ENCODE data around the gene SEPTIN12. TPM values are rescaled to one million over a fixed set of nuclear protein-coding genes. Genes with fewer than 3 reads are reported as not detected.
"Not testable (repeated sequence)": the region's sequence is repeated elsewhere in the genome, so short reads cannot be mapped to it uniquely, and the experiment has no call there.

SEPTIN12 gene
- total and polyA plus RNA-seq, 4 experiments from 2014 or later = not detected

DNA sequence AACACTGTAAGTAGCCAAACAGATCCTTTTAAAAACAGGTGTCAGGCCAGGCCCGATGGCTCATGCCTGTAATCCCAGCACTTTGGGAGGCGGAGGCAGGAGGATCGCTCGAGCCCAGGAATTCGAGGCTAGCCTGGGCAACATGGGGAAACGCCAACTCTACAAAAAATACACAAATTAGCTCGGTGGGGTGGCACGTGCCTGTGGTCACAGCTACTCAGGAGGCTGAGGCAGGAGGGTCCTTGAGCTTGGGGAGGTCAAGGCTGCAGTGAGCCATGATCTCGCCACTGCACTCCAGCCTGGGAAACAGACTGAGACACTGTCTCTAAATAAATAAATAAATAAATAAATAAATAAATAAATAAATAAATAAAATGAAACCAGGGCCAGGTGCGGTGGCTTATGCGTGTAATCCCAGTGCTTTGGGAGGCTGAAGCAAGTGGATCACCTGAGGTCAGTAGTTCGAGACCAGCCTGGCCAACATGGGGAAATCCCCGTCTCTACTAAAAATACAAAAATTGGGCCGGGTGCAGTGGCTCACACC is 3.6 kb downstream of the SEPTIN12 start:
- H3K27ac Mint-ChIP-seq; H3K4me1 ChIP-seq (ENCODE audit: insufficient read depth, low read length); H3K27me3 Mint-ChIP-seq; POLR2A ChIA-PET (ENCODE audit: partially characterized antibody); DNase-seq; H3K9me3 Mint-ChIP-seq; H3K36me3 ChIP-seq (ENCODE audit: insufficient read depth, low read length); H3K4me1 Mint-ChIP-seq; intact Hi-C loops (cut with micrococcal nuclease); H3K27ac ChIP-seq (ENCODE audit: low read depth, low read length); H3K36me3 Mint-ChIP-seq; CTCF ChIA-PET (ENCODE audit: partially characterized antibody); H3K4me3 ChIP-seq (ENCODE audit: low read length in 2 of 2); H3K4me3 Mint-ChIP-seq; H3K27me3 ChIP-seq (ENCODE audit: insufficient read depth, low read length); H3K9me3 ChIP-seq (ENCODE audit: control insufficient read depth in 1 of 2, low read length in 2 of 2): not testable (repeated sequence)

DNA sequence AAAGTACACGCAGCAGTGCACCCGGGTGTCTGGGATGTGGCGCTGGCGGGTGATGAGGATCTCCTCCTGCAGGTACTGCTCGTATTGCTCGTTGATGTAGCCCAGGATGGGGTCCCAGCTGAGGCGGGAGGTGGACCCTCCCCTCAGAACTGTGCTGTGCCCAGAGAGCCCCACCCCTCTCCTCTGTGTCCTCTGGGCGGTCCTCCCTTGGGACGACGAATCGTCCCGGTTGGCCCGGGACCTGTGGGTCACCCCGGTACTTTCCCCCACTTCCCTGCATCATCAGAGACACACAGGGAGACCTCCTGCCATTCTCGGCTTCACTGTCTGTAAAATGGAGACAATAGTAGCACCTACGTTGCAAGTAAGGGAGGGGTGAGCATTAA is 4.2 kb downstream of the SEPTIN12 start:
- Histone ChIP-seq H3K4me3 (ENCODE audit: low read length in 2 of 2) (no peak overlapping the region), H3K36me3 (ENCODE audit: insufficient read depth, low read length) (no peaks in the 10 kb centered on the region), H3K9me3 (ENCODE audit: control insufficient read depth in 1 of 2, low read length in 2 of 2) (no peaks in the 10 kb centered on the region), H3K27me3 (ENCODE audit: insufficient read depth, low read length) (no peaks in the 10 kb centered on the region), H3K27ac (ENCODE audit: low read depth, low read length) (no peak overlapping the region), H3K4me1 (ENCODE audit: insufficient read depth, low read length) (no peaks in the 10 kb centered on the region)
- no peak for DNase-seq
- Mint-ChIP-seq H3K36me3 (no peaks in the 10 kb centered on the region), H3K4me3 (no peak overlapping the region), H3K4me1 (no peaks in the 10 kb centered on the region), H3K27me3 (no peaks in the 10 kb centered on the region), H3K9me3 (no peaks in the 10 kb centered on the region), H3K27ac (no peak overlapping the region)
- CTCF ChIA-PET (ENCODE audit: partially characterized antibody) = no interaction called here
- POLR2A ChIA-PET (ENCODE audit: partially characterized antibody) = no interaction called here
- intact Hi-C loops (cut with micrococcal nuclease) = no loop called here

DNA sequence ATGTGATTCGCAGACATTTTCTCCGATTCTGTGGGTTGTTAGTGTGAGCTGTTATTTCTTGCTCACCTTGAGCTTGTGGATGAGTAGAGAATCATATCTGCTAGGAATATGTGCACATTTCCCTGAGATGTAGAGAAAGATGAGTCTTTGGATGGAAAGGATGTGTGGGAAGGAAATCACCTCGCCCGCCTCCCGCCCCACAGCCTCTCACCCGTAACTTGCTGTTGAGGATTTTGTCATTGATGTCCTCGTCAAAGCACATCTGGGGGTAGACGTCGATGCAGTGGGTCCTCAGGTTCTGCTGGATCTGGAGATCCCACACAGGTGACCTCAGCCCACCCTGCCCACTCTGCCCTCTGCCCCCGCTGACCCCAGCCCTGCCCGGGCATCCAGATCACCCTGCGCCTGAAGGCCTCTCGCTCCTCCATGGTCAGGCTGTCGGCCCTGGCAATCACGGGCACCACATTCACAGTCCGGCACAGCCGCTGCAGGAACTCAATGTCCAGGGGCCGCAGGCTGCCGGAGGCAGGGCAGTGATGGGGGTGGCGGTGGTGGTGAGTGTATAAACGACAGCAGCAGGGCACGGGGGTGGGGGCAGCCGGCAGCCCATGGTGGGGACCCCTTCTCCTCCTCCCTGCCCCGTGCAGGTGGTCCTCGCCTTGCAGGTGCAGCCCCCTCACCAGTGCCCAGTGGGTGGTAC is 4.7 kb downstream of the SEPTIN12 start:
- H3K4me1 Mint-ChIP-seq = no peaks in the 10 kb centered on the region
- H3K27ac Mint-ChIP-seq = no peak overlapping the region

DNA sequence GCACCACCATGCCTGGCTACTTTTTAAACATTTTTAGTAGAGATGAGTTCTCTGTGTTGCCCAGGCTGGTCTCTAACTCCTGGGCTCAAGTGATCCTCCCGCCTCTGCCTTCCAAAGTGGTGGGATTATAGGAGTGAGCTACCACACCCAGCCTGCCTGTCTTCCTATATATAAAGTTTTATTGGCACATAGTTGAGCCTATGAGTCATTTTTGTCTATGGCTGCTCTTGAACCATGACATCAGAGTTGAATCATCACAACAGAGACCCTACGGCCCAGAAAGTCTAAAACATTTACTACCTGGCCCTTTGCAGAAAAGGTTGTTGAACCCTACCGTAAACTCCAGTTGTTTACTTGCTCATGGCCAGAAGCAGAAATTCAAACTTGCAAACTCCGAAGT is 7.9 kb downstream of the SEPTIN12 start:
- POLR2A ChIA-PET (ENCODE audit: partially characterized antibody) = no interaction called here
- Mint-ChIP-seq H3K4me1 (no peaks in the 10 kb centered on the region), H3K4me3 (no peak overlapping the region), H3K9me3 (no peaks in the 10 kb centered on the region), H3K36me3 (no peaks in the 10 kb centered on the region), H3K27ac (no peak overlapping the region), H3K27me3 (no peaks in the 10 kb centered on the region)
- Histone ChIP-seq H3K36me3 (ENCODE audit: insufficient read depth, low read length) (no peaks in the 10 kb centered on the region), H3K4me3 (ENCODE audit: low read length in 2 of 2) (no peak overlapping the region), H3K27me3 (ENCODE audit: insufficient read depth, low read length) (no peaks in the 10 kb centered on the region), H3K4me1 (ENCODE audit: insufficient read depth, low read length) (no peaks in the 10 kb centered on the region), H3K9me3 (ENCODE audit: control insufficient read depth in 1 of 2, low read length in 2 of 2) (no peaks in the 10 kb centered on the region), H3K27ac (ENCODE audit: low read depth, low read length) (no peak overlapping the region)
- CTCF ChIA-PET (ENCODE audit: partially characterized antibody) = no interaction called here
- DNase-seq = no peak
- intact Hi-C loops (cut with micrococcal nuclease) = no loop called here

More for the DNA sequence above, 4.7 kb downstream of the SEPTIN12 start:
- Mint-ChIP-seq H3K36me3 (no peaks in the 10 kb centered on the region), H3K4me3 (no peak overlapping the region), H3K9me3 (no peaks in the 10 kb centered on the region), H3K27me3 (no peaks in the 10 kb centered on the region)
- no peak overlapping the region for H3K27ac ChIP-seq (ENCODE audit: low read depth, low read length)
- no peaks in the 10 kb centered on the region for H3K36me3 ChIP-seq (ENCODE audit: insufficient read depth, low read length)
- H3K27me3 ChIP-seq (ENCODE audit: insufficient read depth, low read length) = no peaks in the 10 kb centered on the region
- H3K4me1 ChIP-seq (ENCODE audit: insufficient read depth, low read length) = no peaks in the 10 kb centered on the region
- ChIA-PET CTCF (ENCODE audit: partially characterized antibody) (no interaction called here), POLR2A (ENCODE audit: partially characterized antibody) (no interaction called here)
- intact Hi-C loops (cut with micrococcal nuclease) = no loop called here
- H3K4me3 ChIP-seq (ENCODE audit: low read length in 2 of 2) = no peak overlapping the region
- H3K9me3 ChIP-seq (ENCODE audit: control insufficient read depth in 1 of 2, low read length in 2 of 2) = no peaks in the 10 kb centered on the region
- DNase-seq = no peak

DNA sequence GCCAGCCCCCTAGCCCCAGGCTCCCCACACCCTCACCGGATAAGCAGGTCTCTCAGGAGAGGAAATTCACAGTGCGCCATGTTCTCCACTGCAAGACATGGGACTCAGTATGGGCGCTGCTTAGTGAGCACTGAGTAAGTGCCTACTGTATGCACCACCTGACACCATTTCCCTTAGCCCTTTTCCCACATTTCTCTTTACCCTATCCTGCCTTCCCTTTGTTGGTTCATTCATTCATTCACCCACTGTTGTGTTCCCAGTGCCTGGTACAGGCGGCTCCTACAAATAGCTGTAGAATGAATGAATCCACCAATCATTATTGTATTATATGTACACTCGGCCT is 10.1 kb downstream of the SEPTIN12 start:
- Histone ChIP-seq H3K36me3 (ENCODE audit: insufficient read depth, low read length) (no peaks in the 10 kb centered on the region), H3K4me3 (ENCODE audit: low read length in 2 of 2) (no peak overlapping the region), H3K9me3 (ENCODE audit: control insufficient read depth in 1 of 2, low read length in 2 of 2) (no peaks in the 10 kb centered on the region), H3K27ac (ENCODE audit: low read depth, low read length) (no peak overlapping the region), H3K4me1 (ENCODE audit: insufficient read depth, low read length) (no peaks in the 10 kb centered on the region), H3K27me3 (ENCODE audit: insufficient read depth, low read length) (no peaks in the 10 kb centered on the region)
- H3K36me3 Mint-ChIP-seq = no peaks in the 10 kb centered on the region
- H3K4me1 Mint-ChIP-seq = peaks cover 0 to 1% (median 0%) of the 10 kb centered on the region in 4 donors
- H3K4me3 Mint-ChIP-seq = no peak overlapping the region
- ChIA-PET POLR2A (ENCODE audit: partially characterized antibody) (interaction anchor here (2.1 kb wide), 1 partner anchor 9 kb away, joined by 7 read pairs; no protein-coding TSS in a partner anchor), CTCF (ENCODE audit: partially characterized antibody) (no interaction called here)
- no peak overlapping the region for H3K27ac Mint-ChIP-seq
- intact Hi-C loops (cut with micrococcal nuclease) = no loop called here
- DNase-seq = no peak
- H3K9me3 Mint-ChIP-seq = no peaks in the 10 kb centered on the region
- H3K27me3 Mint-ChIP-seq = no peaks in the 10 kb centered on the region

- H3K27me3 ChIP-seq (ENCODE audit: insufficient read depth, low read length) = no peaks in the 10 kb centered on the region
- H3K9me3 ChIP-seq (ENCODE audit: control insufficient read depth in 1 of 2, low read length in 2 of 2) = no peaks in the 10 kb centered on the region
- Mint-ChIP-seq H3K4me3 (no peak overlapping the region), H3K4me1 (peaks cover 0 to 1% (median 0%) of the 10 kb centered on the region in 4 donors), H3K27ac (no peak overlapping the region), H3K9me3 (no peaks in the 10 kb centered on the region), H3K27me3 (no peaks in the 10 kb centered on the region), H3K36me3 (no peaks in the 10 kb centered on the region)
- H3K4me3 ChIP-seq (ENCODE audit: low read length in 2 of 2) = no peak overlapping the region
- no peaks in the 10 kb centered on the region for H3K36me3 ChIP-seq (ENCODE audit: insufficient read depth, low read length)
- DNase-seq = no peak
- ChIA-PET CTCF (ENCODE audit: partially characterized antibody) (no interaction called here), POLR2A (ENCODE audit: partially characterized antibody) (interaction anchor here (2.1 kb wide), 1 partner anchor 9 kb away, joined by 7 read pairs; no protein-coding TSS in a partner anchor)
- intact Hi-C loops (cut with micrococcal nuclease) = no loop called here
- H3K27ac ChIP-seq (ENCODE audit: low read depth, low read length) = no peak overlapping the region
- no peaks in the 10 kb centered on the region for H3K4me1 ChIP-seq (ENCODE audit: insufficient read depth, low read length)
These were observed 10.7 kb downstream of the SEPTIN12 start for GRCh38 chr16:4777339-4778049.

DNA sequence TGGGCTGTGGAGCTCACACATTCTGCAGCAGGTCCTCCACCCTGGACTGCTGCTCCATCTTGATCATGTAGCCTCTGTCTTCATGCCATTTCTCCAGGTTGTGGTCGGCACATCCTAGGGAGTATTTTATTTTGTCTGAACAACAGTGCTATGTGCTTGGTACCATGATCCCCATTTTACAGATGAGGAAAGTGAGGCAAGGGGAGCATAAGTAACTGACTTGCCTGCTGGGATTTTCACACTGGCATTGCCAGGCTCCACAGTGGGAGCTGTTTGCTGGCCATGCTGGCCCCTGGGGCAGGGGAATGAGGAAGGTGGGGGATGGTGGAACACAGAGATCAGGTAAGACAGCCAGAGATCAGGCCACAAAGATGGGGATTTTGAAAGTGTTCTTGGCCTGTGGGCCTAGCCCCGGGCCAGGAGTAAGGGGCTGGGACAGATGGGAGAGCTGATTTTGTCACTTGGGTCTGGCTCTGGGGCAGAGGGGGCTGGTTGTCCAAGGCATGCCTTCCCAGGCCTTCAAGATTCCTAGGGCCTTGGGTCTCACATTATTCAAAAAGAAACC is 11.9 kb downstream of the SEPTIN12 start:
- H3K4me1 Mint-ChIP-seq = peaks cover 0 to 1% (median 0%) of the 10 kb centered on the region in 4 donors
- H3K9me3 Mint-ChIP-seq = no peaks in the 10 kb centered on the region
- H3K36me3 Mint-ChIP-seq = no peaks in the 10 kb centered on the region
- peak overlapping the region in 2 of 7 donors; percentile 81 to 82 for H3K27ac Mint-ChIP-seq
- H3K4me1 ChIP-seq (ENCODE audit: insufficient read depth, low read length) = no peaks in the 10 kb centered on the region
- CTCF ChIA-PET (ENCODE audit: partially characterized antibody) = no interaction called here
- no peak for DNase-seq
- H3K27ac ChIP-seq (ENCODE audit: low read depth, low read length) = no peak overlapping the region
- no peaks in the 10 kb centered on the region for H3K36me3 ChIP-seq (ENCODE audit: insufficient read depth, low read length)
- no peaks in the 10 kb centered on the region for H3K27me3 Mint-ChIP-seq
- intact Hi-C loops (cut with micrococcal nuclease) = no loop called here
- H3K4me3 ChIP-seq (ENCODE audit: low read length in 2 of 2) = no peak overlapping the region
- POLR2A ChIA-PET (ENCODE audit: partially characterized antibody) = no interaction called here
- no peaks in the 10 kb centered on the region for H3K9me3 ChIP-seq (ENCODE audit: control insufficient read depth in 1 of 2, low read length in 2 of 2)
- no peak overlapping the region for H3K4me3 Mint-ChIP-seq
- no peaks in the 10 kb centered on the region for H3K27me3 ChIP-seq (ENCODE audit: insufficient read depth, low read length)
